Measurements from ENCODE around the gene NUDC. TPM values are rescaled to one million over a fixed set of nuclear protein-coding genes. Genes with fewer than 3 reads are reported as not detected.

The NUDC gene
- total and polyA plus RNA-seq, 2 of the 13 experiments (the other 11 are each of a cell fraction or from before 2014, with no cell fraction given), result 34.7 to 104 TPM

DNA sequence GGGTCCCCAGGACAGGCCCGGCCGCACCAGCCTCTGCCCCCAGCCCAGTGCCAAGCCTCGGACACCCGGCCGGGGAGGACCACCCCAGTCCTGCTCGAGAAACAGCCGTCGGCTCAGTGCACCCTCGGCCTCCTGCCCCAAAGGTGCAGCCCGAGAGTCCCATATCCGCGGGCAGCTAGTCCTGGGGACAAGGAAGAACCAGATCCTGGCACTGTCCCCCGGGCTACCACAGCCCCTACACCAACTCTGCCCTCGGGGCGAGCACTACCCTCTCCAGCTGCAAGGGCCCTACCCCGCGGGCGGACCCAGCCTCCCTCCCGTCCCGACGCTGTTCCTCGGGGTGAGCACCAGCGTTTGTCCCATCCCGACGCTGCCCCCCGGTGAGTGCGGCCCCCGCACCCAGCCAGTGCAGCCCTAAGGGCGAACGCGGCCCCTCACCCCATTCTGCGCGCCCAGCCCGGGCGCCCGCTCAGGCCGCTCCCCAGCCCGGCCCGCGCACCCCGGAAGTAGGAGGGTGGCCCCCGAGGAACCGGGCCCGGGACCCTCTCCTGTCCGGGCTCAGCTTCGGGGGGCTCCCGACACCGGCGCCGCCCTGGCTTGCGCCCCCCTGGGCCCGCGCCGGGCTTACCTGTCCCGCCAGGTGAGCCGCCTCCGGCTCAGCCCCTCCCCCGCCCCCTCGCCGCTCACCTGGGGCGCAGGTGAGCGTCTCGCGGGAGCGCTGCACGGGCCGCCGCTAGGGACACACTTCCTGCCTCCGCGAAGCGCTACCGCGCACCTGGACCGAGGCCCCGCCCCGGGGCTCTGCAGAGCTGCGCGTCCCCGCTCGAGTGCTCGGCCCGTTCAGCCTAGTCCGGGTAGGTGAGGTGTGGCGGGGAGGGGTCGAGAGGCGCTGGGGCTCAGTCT is 38.4 kb downstream of the NUDC start, which contains the start of gene KDF1 (continued):
- TF ChIP-seq SMARCE1 (IDR thresholded peaks at IDR 0.05; ENCODE audit: borderline replicate concordance) (no peak), SRSF1 (optimal IDR thresholded peaks at IDR 0.05; ENCODE audit: low read depth, low read length) (peak; percentile 16), MED13 (CRISPR knock-in tag; IDR thresholded peaks at IDR 0.05) (no peak), MED8 (CRISPR knock-in tag; IDR thresholded peaks at IDR 0.05; ENCODE audit: insufficient replicate concordance) (no peak), CEBPG (CRISPR knock-in tag; IDR thresholded peaks at IDR 0.05) (0 out of 2 replicates have a peak, but pooled peaks have one; percentile 7), ZNF543 (CRISPR knock-in tag; IDR thresholded peaks at IDR 0.05) (peak; percentile 75; the same call in 1 of the 2 replicates), HNRNPK (IDR thresholded peaks at IDR 0.05; ENCODE audit: low read depth, low read length, poor library complexity, severe bottlenecking) (peak; percentile 75), ATF7-NPFF (CRISPR knock-in tag; IDR thresholded peaks at IDR 0.05; ENCODE audit: low read depth) (peak; percentile 39; the same call in 1 of the 2 replicates), ZBTB7B (CRISPR knock-in tag; IDR thresholded peaks at IDR 0.05) (0 out of 2 replicates have a peak, but pooled peaks have one; percentile 18), ZFP1 (CRISPR knock-in tag; IDR thresholded peaks at IDR 0.05) (no peak), ZEB1 (IDR thresholded peaks at IDR 0.05; ENCODE audit: insufficient replicate concordance, low read depth) (peak; percentile 100), FOXK1 (CRISPR knock-in tag; IDR thresholded peaks at IDR 0.05; ENCODE audit: borderline replicate concordance, low read depth) (0 out of 2 replicates have a peak, but pooled peaks have one; percentile 29), ZNF501 (CRISPR knock-in tag; IDR thresholded peaks at IDR 0.05) (0 out of 2 replicates have a peak, but pooled peaks have one; percentile 29), RAD51 (IDR thresholded peaks at IDR 0.05; ENCODE audit: borderline replicate concordance) (no peak), PHF8 (CRISPR knock-in tag; IDR thresholded peaks at IDR 0.05) (peak; percentile 60), ISL2 (CRISPR knock-in tag; IDR thresholded peaks at IDR 0.05) (no peak), SP2 (CRISPR knock-in tag; IDR thresholded peaks at IDR 0.05) (peak; percentile 37; the same call in 1 of the 2 replicates), ZNF652 (CRISPR knock-in tag; IDR thresholded peaks at IDR 0.05; ENCODE audit: borderline replicate concordance, low read depth) (no peak; the same call in 1 of the 2 replicates), RXRB (CRISPR knock-in tag; IDR thresholded peaks at IDR 0.05; ENCODE audit: borderline replicate concordance) (peak; percentile 58; the same call in 1 of the 2 replicates), FOXA3 (CRISPR knock-in tag; IDR thresholded peaks at IDR 0.05) (0 out of 2 replicates have a peak, but pooled peaks have one; percentile 29), SNAI1 (CRISPR knock-in tag; IDR thresholded peaks at IDR 0.05; ENCODE audit: borderline replicate concordance) (no peak; the same call in 1 of the 2 replicates)
- TF ChIP-seq, protein P1, sequence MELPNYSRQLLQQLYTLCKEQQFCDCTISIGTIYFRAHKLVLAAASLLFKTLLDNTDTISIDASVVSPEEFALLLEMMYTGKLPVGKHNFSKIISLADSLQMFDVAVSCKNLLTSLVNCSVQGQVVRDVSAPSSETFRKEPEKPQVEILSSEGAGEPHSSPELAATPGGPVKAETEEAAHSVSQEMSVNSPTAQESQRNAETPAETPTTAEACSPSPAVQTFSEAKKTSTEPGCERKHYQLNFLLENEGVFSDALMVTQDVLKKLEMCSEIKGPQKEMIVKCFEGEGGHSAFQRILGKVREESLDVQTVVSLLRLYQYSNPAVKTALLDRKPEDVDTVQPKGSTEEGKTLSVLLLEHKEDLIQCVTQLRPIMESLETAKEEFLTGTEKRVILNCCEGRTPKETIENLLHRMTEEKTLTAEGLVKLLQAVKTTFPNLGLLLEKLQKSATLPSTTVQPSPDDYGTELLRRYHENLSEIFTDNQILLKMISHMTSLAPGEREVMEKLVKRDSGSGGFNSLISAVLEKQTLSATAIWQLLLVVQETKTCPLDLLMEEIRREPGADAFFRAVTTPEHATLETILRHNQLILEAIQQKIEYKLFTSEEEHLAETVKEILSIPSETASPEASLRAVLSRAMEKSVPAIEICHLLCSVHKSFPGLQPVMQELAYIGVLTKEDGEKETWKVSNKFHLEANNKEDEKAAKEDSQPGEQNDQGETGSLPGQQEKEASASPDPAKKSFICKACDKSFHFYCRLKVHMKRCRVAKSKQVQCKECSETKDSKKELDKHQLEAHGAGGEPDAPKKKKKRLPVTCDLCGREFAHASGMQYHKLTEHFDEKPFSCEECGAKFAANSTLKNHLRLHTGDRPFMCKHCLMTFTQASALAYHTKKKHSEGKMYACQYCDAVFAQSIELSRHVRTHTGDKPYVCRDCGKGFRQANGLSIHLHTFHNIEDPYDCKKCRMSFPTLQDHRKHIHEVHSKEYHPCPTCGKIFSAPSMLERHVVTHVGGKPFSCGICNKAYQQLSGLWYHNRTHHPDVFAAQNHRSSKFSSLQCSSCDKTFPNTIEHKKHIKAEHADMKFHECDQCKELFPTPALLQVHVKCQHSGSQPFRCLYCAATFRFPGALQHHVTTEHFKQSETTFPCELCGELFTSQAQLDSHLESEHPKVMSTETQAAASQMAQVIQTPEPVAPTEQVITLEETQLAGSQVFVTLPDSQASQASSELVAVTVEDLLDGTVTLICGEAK (IDR thresholded peaks at IDR 0.05), result no peak
- TF ChIP-seq, protein P1 (CRISPR knock-in tag; IDR thresholded peaks at IDR 0.05), result no peak

All from HepG2 (cell line).